Testis (tissue), 3 donors: ENCODE results near the gene SLX4IP. TPM values are rescaled to one million over a fixed set of nuclear protein-coding genes. Genes with fewer than 3 reads are reported as not detected.
A peak's percentile ranks its signal among the peaks of the same experiment; 100 is the strongest.

ENCODE experiments used
- DNase-seq: peaks from one replicate; pipeline ENCODE4 v3.0.0-alpha.2; 2019
- H3K27ac ChIP-seq, 2 donors: fragments of 200-600 bp; sonication (generic); one replicate each; pipeline ENCODE4 v1.5.1; 2019
- H3K27me3 ChIP-seq: fragments of 200-600 bp; sonication (generic); one replicate; pipeline ENCODE4 v1.5.1; 2019
- H3K36me3 ChIP-seq: fragments of 200-600 bp; sonication (generic); one replicate; pipeline ENCODE4 v1.5.1; 2017; ENCODE audit warnings: low read depth; ENCODE audit errors: missing control alignments
- H3K4me1 ChIP-seq: fragments of 200-600 bp; sonication (generic); one replicate; pipeline ENCODE4 v1.5.1; 2019
- H3K4me3 ChIP-seq, 2 donors: fragments of 200-600 bp; sonication (generic); one replicate each; pipeline ENCODE4 v1.5.1; 2017 to 2019
- H3K9me3 ChIP-seq: fragments of 200-600 bp; sonication (generic); one replicate; pipeline ENCODE4 v1.5.1; 2017
- CTCF ChIP-seq, 3 experiments: fragments of 450-650 bp in 2 of 3; fragments of 200-600 bp in 1 of 3; sonication (generic) in 1 of 3; IDR thresholded peaks; one replicate each; pipeline ENCODE4 v1.5.1; 2016 to 2019; ENCODE audit warnings: antibody characterized with exemption in 3 of 3, mild to moderate bottlenecking in 2 of 3, moderate library complexity in 1 of 3
- POLR2A ChIP-seq: fragments of 450-650 bp; IDR thresholded peaks from one replicate; pipeline ENCODE4 v1.6.1; 2017; ENCODE audit warnings: antibody characterized with exemption, mild to moderate bottlenecking, moderate library complexity
- WGBS, 2 donors: methylation state at CpG; one replicate each; pipeline ENCODE4 v1.1.5; 2018; 5-methylcytosine and 5-hydroxymethylcytosine counted together
- intact Hi-C: fragments of 100-400 bp; cut with DNase I; formaldehyde crosslinking; loops from one replicate; pipeline ENCODE4 v1.15.1; 2023; ENCODE audit warnings: low total_unique reads
- polyA plus RNA-seq: library from polyadenylated mRNA; stranded (reverse); fragments of 350-450 nt; fragmentation: Illumina TruSeq; extraction: RNeasy Lipid Tissue Mini Kit (QIAGEN cat#74804); gene quantifications from one replicate; pipeline ENCODE4 v1.2.3, GENCODE V29; 2014; ENCODE audit warnings: low read depth, low replicate concordance; ENCODE audit not compliant: insufficient read depth
- total RNA-seq, 2 donors: library from RNA; depleted of rRNA; stranded (reverse); fragments of >200 nt; gene quantifications; one replicate each; pipeline ENCODE4 v1.2.3, GENCODE V29; 2016

SLX4IP gene
- total and polyA plus RNA-seq, 3 donors from 2014 or later, result 3.8 to 10.8 (median 9.7) TPM

GRCh38 chr20:10619427-10619826 is 184.3 kb downstream of the SLX4IP start:
- 73 to 76% methylated on average over 3 of the region's 3 CpGs for WGBS, 2 donors
- intact Hi-C loops, result no loop called here
- Histone ChIP-seq H3K27ac (no peak overlapping the region), H3K4me1 (peaks cover 5% of the 10 kb centered on the region), H3K27me3 (no peaks in the 10 kb centered on the region), H3K36me3 (no peaks in the 10 kb centered on the region), H3K9me3 (no peaks in the 10 kb centered on the region), H3K4me3 (no peak overlapping the region)
- DNase-seq, result no peak
- TF ChIP-seq POLR2A (no peak), CTCF (IDR thresholded peaks at IDR 0.05) (no peak)

GRCh38 chr20:10621149-10621548 is 186.0 kb downstream of the SLX4IP start:
- 45 to 55% methylated on average over 3 of the region's 3 CpGs for WGBS, 2 donors
- no peaks in the 10 kb centered on the region for H3K36me3 ChIP-seq
- H3K27me3 ChIP-seq, result no peaks in the 10 kb centered on the region
- no peak overlapping the region for H3K27ac ChIP-seq
- H3K9me3 ChIP-seq, result no peaks in the 10 kb centered on the region
- intact Hi-C loops, result no loop called here
- H3K4me1 ChIP-seq, result peaks cover 5% of the 10 kb centered on the region
- no peak overlapping the region for H3K4me3 ChIP-seq
- no peak for DNase-seq
- TF ChIP-seq POLR2A, result no peak
- no peak for TF ChIP-seq CTCF (IDR thresholded peaks at IDR 0.05)

GRCh38 chr20:10622657-10623418 is 187.7 kb downstream of the SLX4IP start:
- Histone ChIP-seq H3K9me3 (no peaks in the 10 kb centered on the region), H3K27ac (peak overlapping the region; percentile 22 to 34), H3K4me1 (peaks cover 8% of the 10 kb centered on the region), H3K4me3 (no peak overlapping the region), H3K36me3 (no peaks in the 10 kb centered on the region), H3K27me3 (no peaks in the 10 kb centered on the region)
- 53 to 58% methylated on average over 16 of the region's 16 CpGs for WGBS, 2 donors
- intact Hi-C loops, result no loop called here
- peak; percentile 58 for DNase-seq
- TF ChIP-seq POLR2A, result no peak
- no peak for TF ChIP-seq CTCF (IDR thresholded peaks at IDR 0.05)

GRCh38 chr20:10625641-10626040 is 190.5 kb downstream of the SLX4IP start:
- TF ChIP-seq POLR2A (no peak), CTCF (IDR thresholded peaks at IDR 0.05) (no peak)
- intact Hi-C loops, result no loop called here
- no peaks in the 10 kb centered on the region for H3K36me3 ChIP-seq
- H3K9me3 ChIP-seq, result no peaks in the 10 kb centered on the region
- no peak for DNase-seq
- peaks cover 8% of the 10 kb centered on the region for H3K4me1 ChIP-seq
- no peaks in the 10 kb centered on the region for H3K27me3 ChIP-seq
- WGBS, 2 donors, result 89 to 92% methylated on average over 2 of the region's 2 CpGs
- no peak overlapping the region for H3K4me3 ChIP-seq
- H3K27ac ChIP-seq, result no peak overlapping the region

GRCh38 chr20:10626896-10627295 is 191.8 kb downstream of the SLX4IP start:
- Histone ChIP-seq H3K4me3 (no peak overlapping the region), H3K27me3 (no peaks in the 10 kb centered on the region), H3K27ac (peak overlapping the region in 1 of 2 donors; percentile 26), H3K9me3 (no peaks in the 10 kb centered on the region), H3K4me1 (peaks cover 4% of the 10 kb centered on the region), H3K36me3 (no peaks in the 10 kb centered on the region)
- intact Hi-C loops, result no loop called here
- no peak for TF ChIP-seq CTCF (IDR thresholded peaks at IDR 0.05)
- TF ChIP-seq POLR2A, result no peak
- DNase-seq, result no peak
- 46 to 52% methylated on average over 3 of the region's 3 CpGs for WGBS, 2 donors
